ENCODE measurements around the gene BMF.

DNA sequence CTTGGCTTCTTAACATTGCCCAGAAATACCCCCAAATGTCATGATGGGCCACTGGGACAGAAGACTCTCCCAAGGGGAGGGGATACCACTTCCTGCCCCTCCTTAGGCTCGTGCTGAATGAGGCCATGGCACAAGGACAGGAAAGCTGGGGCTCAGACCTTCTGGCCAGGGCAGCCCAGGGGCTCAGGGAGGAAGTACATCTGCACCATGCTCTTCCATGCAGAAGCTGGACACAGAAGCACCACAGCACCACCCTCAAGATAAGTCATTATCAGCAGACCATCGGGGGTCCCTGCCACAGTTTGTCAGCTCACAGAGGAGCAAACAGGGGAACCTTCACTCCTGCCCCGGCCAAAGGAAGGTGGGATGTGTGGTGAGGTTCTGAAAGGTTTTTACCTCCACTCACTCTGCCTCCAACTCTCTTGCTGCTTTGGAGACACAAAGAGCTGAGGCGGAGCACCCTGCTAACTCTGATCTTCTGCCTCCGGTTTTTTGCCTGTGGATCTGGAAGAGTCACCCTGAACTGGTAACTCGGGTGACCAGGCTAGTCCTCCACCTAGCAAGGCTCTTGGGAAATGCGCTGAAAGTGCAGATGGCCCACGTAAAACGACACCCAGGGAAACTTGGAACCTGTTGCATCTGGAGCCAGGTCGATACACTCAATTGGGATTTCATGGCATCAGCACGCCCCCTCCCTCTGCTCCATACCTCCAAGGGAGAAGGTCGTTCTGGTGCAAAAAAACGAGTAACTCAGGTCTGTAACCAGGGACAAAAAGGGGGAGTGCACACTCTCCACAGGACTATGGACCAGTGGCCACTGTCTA is 8.3 kb downstream of the BMF start:
- TF ChIP-seq, protein P1, sequence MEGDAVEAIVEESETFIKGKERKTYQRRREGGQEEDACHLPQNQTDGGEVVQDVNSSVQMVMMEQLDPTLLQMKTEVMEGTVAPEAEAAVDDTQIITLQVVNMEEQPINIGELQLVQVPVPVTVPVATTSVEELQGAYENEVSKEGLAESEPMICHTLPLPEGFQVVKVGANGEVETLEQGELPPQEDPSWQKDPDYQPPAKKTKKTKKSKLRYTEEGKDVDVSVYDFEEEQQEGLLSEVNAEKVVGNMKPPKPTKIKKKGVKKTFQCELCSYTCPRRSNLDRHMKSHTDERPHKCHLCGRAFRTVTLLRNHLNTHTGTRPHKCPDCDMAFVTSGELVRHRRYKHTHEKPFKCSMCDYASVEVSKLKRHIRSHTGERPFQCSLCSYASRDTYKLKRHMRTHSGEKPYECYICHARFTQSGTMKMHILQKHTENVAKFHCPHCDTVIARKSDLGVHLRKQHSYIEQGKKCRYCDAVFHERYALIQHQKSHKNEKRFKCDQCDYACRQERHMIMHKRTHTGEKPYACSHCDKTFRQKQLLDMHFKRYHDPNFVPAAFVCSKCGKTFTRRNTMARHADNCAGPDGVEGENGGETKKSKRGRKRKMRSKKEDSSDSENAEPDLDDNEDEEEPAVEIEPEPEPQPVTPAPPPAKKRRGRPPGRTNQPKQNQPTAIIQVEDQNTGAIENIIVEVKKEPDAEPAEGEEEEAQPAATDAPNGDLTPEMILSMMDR (IDR thresholded peaks at IDR 0.05; ENCODE audit: insufficient read depth, low read length, poor library complexity, severe bottlenecking) = no peak
- no peak for TF ChIP-seq EZH2phosphoT487 (conservative IDR thresholded peaks at IDR 0.05; ENCODE audit: low read length)

All from SU-DHL-6 (cell line).